ENCODE data around the gene ZWILCH.
"Not testable (repeated sequence)": the region's sequence is repeated elsewhere in the genome, so short reads cannot be mapped to it uniquely, and the experiment has no call there.

The ZWILCH gene

GRCh38 chr15:66586155-66586976, 81.2 kb downstream of the ZWILCH start:
- DNase-seq: no peak

GRCh38 chr15:66587020-66587419, 81.9 kb downstream of the ZWILCH start:
- DNase-seq: no peak

- DNase-seq: no peak
These were observed 82.6 kb downstream of the ZWILCH start for GRCh38 chr15:66587749-66588148.

- DNase-seq: no peak
These were observed 83.4 kb downstream of the ZWILCH start for GRCh38 chr15:66588537-66588936.

- DNase-seq: no peak
These were observed 83.8 kb downstream of the ZWILCH start for GRCh38 chr15:66588971-66589370.

- DNase-seq: not testable (repeated sequence)
These were observed 84.3 kb downstream of the ZWILCH start for GRCh38 chr15:66589429-66589828.

- DNase-seq: no peak
These were observed 85.3 kb downstream of the ZWILCH start for GRCh38 chr15:66590435-66590834.

- no peak for DNase-seq
These were observed 86.3 kb downstream of the ZWILCH start for GRCh38 chr15:66591322-66591862.

GRCh38 chr15:66592505-66593218, 87.5 kb downstream of the ZWILCH start:
- DNase-seq: no peak

- no peak for DNase-seq
These were observed 88.2 kb downstream of the ZWILCH start for GRCh38 chr15:66593219-66593780.

GRCh38 chr15:66594344-66594743, 89.2 kb downstream of the ZWILCH start:
- DNase-seq: no peak

GRCh38 chr15:66594836-66595235, 89.7 kb downstream of the ZWILCH start:
- no peak for DNase-seq

GRCh38 chr15:66595332-66595731, 90.2 kb downstream of the ZWILCH start:
- no peak for DNase-seq

GRCh38 chr15:66595931-66596545, 90.9 kb downstream of the ZWILCH start:
- no peak for DNase-seq

GRCh38 chr15:66598095-66598815, 93.1 kb downstream of the ZWILCH start:
- DNase-seq: no peak

Data from GOT3 (cell line).